ENCODE results near the gene MOXD1. TPM values are rescaled to one million over a fixed set of nuclear protein-coding genes. Genes with fewer than 3 reads are reported as not detected.

MOXD1 gene
- total RNA-seq, 4 donors from 2014 or later = 1.2 to 4.1 (median 3.8) TPM; not detected in 1

DNA sequence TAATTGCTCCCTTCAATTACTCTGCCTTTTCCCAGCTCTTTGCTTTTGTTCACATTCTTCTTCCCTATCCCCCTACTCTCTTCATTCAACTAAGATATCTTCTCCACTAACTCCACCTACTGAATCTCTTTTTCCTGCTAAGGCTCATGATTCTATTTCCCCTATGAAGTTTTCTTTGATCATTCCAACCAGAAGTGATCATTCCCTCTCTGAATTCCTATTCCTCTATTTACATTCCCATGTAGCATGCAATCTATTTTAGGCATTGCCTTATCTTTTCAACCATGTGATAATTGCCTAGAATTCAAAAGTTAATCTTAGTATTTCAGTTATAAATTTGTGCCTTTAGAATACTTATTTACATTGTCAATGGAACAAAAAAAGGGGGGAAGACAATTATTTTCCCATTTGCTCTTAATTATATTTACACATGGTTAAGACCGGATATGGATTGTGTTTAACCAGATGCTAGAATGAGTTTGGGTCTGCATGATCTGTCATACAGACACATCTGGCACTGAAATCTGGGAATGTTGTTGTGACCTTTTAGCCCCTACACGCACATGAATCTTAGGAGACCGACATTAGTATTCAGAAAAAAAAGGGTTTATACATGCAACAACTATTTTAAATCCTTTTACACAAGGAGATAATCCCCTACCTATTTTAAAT lies 20.8 kb downstream of the MOXD1 start:
- DNase-seq = no peak
- Histone ChIP-seq H3K4me3 (no peak overlapping the region), H3K4me1 (no peaks in the 10 kb centered on the region), H3K27me3 (no peaks in the 10 kb centered on the region), H3K9me3 (no peaks in the 10 kb centered on the region), H3K36me3 (no peaks in the 10 kb centered on the region), H3K27ac (no peak overlapping the region)
- TF ChIP-seq POLR2A (IDR thresholded peaks at IDR 0.05) = no peak
- TF ChIP-seq, protein P1, sequence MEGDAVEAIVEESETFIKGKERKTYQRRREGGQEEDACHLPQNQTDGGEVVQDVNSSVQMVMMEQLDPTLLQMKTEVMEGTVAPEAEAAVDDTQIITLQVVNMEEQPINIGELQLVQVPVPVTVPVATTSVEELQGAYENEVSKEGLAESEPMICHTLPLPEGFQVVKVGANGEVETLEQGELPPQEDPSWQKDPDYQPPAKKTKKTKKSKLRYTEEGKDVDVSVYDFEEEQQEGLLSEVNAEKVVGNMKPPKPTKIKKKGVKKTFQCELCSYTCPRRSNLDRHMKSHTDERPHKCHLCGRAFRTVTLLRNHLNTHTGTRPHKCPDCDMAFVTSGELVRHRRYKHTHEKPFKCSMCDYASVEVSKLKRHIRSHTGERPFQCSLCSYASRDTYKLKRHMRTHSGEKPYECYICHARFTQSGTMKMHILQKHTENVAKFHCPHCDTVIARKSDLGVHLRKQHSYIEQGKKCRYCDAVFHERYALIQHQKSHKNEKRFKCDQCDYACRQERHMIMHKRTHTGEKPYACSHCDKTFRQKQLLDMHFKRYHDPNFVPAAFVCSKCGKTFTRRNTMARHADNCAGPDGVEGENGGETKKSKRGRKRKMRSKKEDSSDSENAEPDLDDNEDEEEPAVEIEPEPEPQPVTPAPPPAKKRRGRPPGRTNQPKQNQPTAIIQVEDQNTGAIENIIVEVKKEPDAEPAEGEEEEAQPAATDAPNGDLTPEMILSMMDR (IDR thresholded peaks at IDR 0.05) = no peak

DNA sequence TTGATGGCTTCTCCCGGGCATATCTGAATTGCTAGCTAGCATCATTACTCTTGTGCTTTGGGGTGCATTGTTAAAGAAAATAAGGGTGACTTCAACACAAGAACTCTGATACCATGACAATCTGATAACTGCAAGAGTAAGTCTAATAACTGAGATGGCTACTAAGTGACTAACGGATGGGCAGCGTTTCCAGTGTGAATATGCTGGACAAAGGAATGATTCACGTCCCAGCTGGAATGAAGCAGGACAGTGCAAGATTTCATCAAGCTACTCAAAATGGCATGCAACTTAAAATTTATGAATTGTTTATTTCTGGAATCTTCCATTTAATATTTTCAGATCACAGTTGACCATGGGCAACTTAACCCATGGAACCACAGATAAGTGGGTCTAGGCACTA lies 31.7 kb downstream of the MOXD1 start:
- no peak overlapping the region for H3K27ac ChIP-seq
- H3K4me3 ChIP-seq = no peak overlapping the region
- H3K27me3 ChIP-seq = no peaks in the 10 kb centered on the region
- no peaks in the 10 kb centered on the region for H3K4me1 ChIP-seq
- TF ChIP-seq, protein P1 (IDR thresholded peaks at IDR 0.05) = no peak
- TF ChIP-seq POLR2A (IDR thresholded peaks at IDR 0.05) = no peak
- no peaks in the 10 kb centered on the region for H3K9me3 ChIP-seq
- no peaks in the 10 kb centered on the region for H3K36me3 ChIP-seq
- DNase-seq = no peak

DNA sequence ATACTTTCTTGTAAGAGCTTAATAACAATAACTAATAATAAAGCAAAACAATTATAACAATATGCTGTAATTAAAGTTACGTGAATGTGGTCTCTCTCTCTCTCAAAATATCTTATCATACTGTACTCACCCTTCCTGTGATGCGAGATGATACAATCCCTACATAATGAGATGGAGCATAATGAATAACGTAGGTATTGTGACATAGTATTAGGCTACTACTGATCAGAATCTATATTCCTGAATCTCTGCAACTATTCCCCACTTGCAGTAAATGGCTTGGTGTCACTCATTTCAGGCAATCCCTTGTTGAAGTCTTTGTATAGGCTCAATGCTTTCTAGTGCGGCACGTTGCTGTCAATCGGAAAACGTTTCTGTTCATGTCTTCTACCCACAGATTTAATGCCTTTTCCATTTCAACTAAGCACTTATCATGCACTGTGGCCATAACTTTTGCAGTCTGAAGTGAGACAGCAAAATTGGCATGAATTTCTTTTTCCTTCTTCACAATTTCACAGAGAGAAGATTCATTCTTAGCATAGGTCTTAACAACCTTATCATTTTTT lies 32.3 kb downstream of the MOXD1 start:
- H3K4me3 ChIP-seq = no peak overlapping the region
- no peak overlapping the region for H3K27ac ChIP-seq
- TF ChIP-seq POLR2A (IDR thresholded peaks at IDR 0.05) = no peak
- TF ChIP-seq, protein P1 (IDR thresholded peaks at IDR 0.05) = no peak
- H3K4me1 ChIP-seq = no peaks in the 10 kb centered on the region
- H3K9me3 ChIP-seq = no peaks in the 10 kb centered on the region
- no peaks in the 10 kb centered on the region for H3K27me3 ChIP-seq
- no peak for DNase-seq
- H3K36me3 ChIP-seq = no peaks in the 10 kb centered on the region

DNA sequence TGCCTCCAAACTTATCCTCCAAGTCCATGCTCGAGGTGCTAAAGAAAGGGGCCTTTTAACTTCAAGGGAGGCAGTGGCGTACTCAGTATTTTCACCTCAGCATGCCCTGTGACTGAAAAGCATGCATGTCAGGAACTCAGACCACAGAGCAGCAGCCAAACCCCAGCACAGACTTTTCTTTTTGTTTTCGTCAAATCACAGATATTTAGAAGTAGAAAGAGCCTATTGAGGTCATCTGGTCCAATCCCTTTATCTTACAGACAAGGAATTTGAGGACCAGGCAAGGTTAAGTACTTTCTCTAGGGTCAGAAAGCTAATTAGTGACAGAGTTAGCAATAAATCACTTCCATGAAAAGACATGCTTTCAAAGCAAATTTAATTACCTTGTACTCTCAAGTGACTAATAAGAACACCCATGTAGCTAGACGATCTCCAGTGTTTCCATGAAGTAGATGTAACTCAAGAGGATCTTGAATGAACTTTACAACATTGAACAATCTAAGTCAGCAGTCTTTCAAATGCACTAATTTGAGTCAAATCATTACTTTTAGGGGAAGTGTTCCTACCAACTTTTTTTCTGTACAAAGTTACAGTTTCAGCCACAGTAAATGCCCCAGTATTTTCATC lies 35.9 kb downstream of the MOXD1 start:
- Histone ChIP-seq H3K27me3 (no peaks in the 10 kb centered on the region), H3K4me1 (no peaks in the 10 kb centered on the region), H3K27ac (peak overlapping the region in 2 of 4 donors; percentile 50 to 56), H3K4me3 (no peak overlapping the region), H3K9me3 (no peaks in the 10 kb centered on the region), H3K36me3 (no peaks in the 10 kb centered on the region)
- TF ChIP-seq POLR2A (IDR thresholded peaks at IDR 0.05) = no peak
- TF ChIP-seq, protein P1 (IDR thresholded peaks at IDR 0.05) = no peak
- DNase-seq = no peak

GRCh38 chr6:132364306-132365074 lies 36.8 kb downstream of the MOXD1 start:
- no peak for TF ChIP-seq POLR2A (IDR thresholded peaks at IDR 0.05)
- TF ChIP-seq, protein P1 (IDR thresholded peaks at IDR 0.05) = no peak
- no peak for DNase-seq
- Histone ChIP-seq H3K4me1 (no peaks in the 10 kb centered on the region), H3K4me3 (no peak overlapping the region), H3K36me3 (no peaks in the 10 kb centered on the region), H3K9me3 (no peaks in the 10 kb centered on the region), H3K27ac (peak overlapping the region in 2 of 4 donors; percentile 50 to 56), H3K27me3 (no peaks in the 10 kb centered on the region)
